ENCODE results near the gene ERVFRD-1. TPM values are rescaled to one million over a fixed set of nuclear protein-coding genes. Genes with fewer than 3 reads are reported as not detected.

The ERVFRD-1 gene
- total and polyA plus RNA-seq, 2 experiments from 2014 or later = 0.05 TPM; not detected in 1

DNA sequence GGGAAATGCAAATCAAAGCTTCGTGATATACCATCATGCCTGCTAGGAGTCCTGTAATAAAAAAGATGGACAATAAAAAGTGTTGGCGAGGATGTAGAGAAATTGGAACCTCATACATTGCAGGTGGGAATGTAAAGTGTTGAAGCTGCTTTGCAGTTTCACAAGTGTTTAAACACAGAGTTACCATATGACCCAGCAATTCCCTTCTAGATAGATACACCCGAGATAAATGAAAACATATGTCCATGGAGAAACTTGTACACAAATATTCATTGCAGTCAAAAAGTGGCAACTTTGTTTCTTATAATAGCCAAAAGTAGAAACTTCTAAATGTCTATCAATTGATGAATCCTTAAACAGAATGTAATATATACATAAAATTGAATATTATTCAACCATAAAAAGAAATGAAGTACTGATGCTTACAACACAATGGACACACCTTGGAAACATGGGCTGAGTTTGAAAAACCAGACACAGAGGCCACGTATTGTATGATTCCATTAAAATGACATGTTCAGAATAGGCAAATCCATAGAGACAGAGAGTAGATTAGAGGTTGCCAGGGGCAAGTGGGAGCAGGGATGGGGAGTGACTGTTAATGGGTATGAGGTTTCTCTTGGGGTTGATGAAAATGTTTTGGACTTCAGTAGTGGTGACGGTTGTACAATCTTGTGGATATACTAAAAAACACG is 20.8 kb upstream of the ERVFRD-1 start:
- in situ Hi-C loops (cut with MboI) = no loop called here
- TF ChIP-seq EZH2 (IDR thresholded peaks at IDR 0.05; ENCODE audit: insufficient read depth, poor library complexity, severe bottlenecking) (no peak), EZH2phosphoT487 (IDR thresholded peaks at IDR 0.05; ENCODE audit: insufficient read depth, low read depth) (no peak)
- no peaks in the 10 kb centered on the region for H3F3A ChIP-seq (ENCODE audit: insufficient read depth)
- H4K20me1 ChIP-seq (ENCODE audit: insufficient read depth) = 0 out of 2 replicates have a peak, but pooled peaks cover 5% of the 10 kb centered on the region
- H3K27me3 ChIP-seq (replicated peaks; ENCODE audit: insufficient read depth) = no peaks in the 10 kb centered on the region
- peaks cover 8% of the 10 kb centered on the region for H3K4me1 ChIP-seq (ENCODE audit: insufficient read depth)
- DNase-seq = peak; percentile 12
- peaks cover 17% of the 10 kb centered on the region; the same call in 1 of the 2 replicates for H3K36me3 ChIP-seq (ENCODE audit: low read depth)
- peaks cover 66% of the 10 kb centered on the region for H3K79me2 ChIP-seq (ENCODE audit: insufficient read depth)
- H2AFZ ChIP-seq = no peak overlapping the region
- H3K9me2 ChIP-seq (ENCODE audit: insufficient read depth) = 0 out of 2 replicates have a peak, but pooled peaks cover under 1% of the 10 kb centered on the region
- WGBS, 2 experiments (ENCODE audit: low coverage in 1 of 2, low lambda C conversion rate in 2 of 2, missing lambda C conversion rate in 2 of 2) = 74 to 76% methylated on average over 6 of the region's 6 CpGs
- no peak overlapping the region for H3K4me2 ChIP-seq (ENCODE audit: unreplicated experiment)
- no peak overlapping the region for H3K4me3 ChIP-seq
- H3K9ac ChIP-seq = no peak overlapping the region
- H3K9me3 ChIP-seq (ENCODE audit: low read depth) = no peaks in the 10 kb centered on the region
- H3K27ac ChIP-seq = no peak overlapping the region

DNA sequence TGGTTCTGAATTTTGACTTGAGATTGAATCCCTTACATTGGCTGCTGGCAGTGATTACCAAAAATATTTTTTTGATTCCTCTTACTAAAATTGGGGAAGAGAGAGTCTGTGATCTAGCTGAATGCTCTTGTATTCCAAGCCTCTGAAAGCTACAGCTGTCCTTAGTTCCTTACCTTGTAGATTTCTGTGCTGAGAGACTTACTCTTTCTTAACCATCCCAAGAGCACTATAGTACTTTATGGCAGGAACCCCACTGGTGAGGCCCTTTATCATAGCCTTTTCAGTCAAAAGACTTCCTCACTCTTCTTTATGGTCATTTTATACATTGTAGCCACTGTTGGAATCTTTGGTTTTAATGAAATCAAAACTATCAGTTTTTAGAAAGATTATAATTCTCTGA is 19.1 kb upstream of the ERVFRD-1 start:
- Histone ChIP-seq H3K27ac (no peak overlapping the region), H3K4me2 (ENCODE audit: unreplicated experiment) (no peak overlapping the region), H3K4me3 (no peak overlapping the region), H3K9me2 (ENCODE audit: insufficient read depth) (no peaks in the 10 kb centered on the region), H2AFZ (no peak overlapping the region), H3K36me3 (ENCODE audit: low read depth) (peaks cover 13% of the 10 kb centered on the region; the same call in 1 of the 2 replicates), H3K27me3 (replicated peaks; ENCODE audit: insufficient read depth) (no peaks in the 10 kb centered on the region), H3F3A (ENCODE audit: insufficient read depth) (no peaks in the 10 kb centered on the region), H3K79me2 (ENCODE audit: insufficient read depth) (peaks cover 83% of the 10 kb centered on the region), H3K9ac (no peak overlapping the region), H4K20me1 (ENCODE audit: insufficient read depth) (0 out of 2 replicates have a peak, but pooled peaks cover 5% of the 10 kb centered on the region), H3K9me3 (ENCODE audit: low read depth) (no peaks in the 10 kb centered on the region), H3K4me1 (ENCODE audit: insufficient read depth) (no peaks in the 10 kb centered on the region)
- TF ChIP-seq EZH2 (IDR thresholded peaks at IDR 0.05; ENCODE audit: insufficient read depth, poor library complexity, severe bottlenecking) (no peak), EZH2phosphoT487 (IDR thresholded peaks at IDR 0.05; ENCODE audit: insufficient read depth, low read depth) (no peak)
- no peak for DNase-seq
- in situ Hi-C loops (cut with MboI) = no loop called here

DNA sequence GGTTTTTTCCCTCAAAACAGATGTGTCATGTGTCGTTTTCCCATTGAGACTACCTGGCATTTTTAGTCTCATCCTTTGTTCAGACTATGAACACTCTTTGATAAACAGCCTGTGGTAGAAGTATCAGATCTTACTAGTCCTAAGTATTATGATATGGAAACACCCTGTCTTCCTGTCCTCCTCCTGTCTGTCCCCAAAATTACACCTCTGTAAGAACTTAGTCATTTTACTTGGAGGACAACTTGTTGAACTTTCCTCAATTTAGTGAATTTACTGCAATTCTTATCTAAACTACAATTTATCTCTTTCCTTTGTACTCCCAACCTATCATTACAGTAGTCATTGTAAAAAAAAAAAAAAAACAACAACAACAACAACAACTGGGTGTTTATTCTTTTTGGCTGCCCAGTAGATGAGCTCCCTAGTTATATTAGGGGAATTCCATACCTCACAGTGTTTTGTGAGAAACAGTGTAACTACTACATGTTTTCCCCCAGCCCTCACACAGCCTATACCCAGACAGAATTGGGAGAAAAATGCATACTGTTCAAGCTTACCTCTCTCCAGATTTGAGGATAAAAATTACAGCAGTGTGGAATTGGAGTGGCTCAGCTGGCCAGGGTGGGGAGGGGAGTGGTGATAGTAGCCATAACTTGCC is 18.5 kb upstream of the ERVFRD-1 start:
- in situ Hi-C loops (cut with MboI) = no loop called here
- Histone ChIP-seq H3K4me2 (ENCODE audit: unreplicated experiment) (no peak overlapping the region), H3K9ac (no peak overlapping the region), H3K4me3 (no peak overlapping the region), H3K36me3 (ENCODE audit: low read depth) (peaks cover 7% of the 10 kb centered on the region; the same call in 1 of the 2 replicates), H2AFZ (no peak overlapping the region), H3K4me1 (ENCODE audit: insufficient read depth) (no peaks in the 10 kb centered on the region), H3K27ac (no peak overlapping the region), H3K9me3 (ENCODE audit: low read depth) (no peaks in the 10 kb centered on the region), H4K20me1 (ENCODE audit: insufficient read depth) (0 out of 2 replicates have a peak, but pooled peaks cover 5% of the 10 kb centered on the region), H3F3A (ENCODE audit: insufficient read depth) (no peaks in the 10 kb centered on the region), H3K27me3 (replicated peaks; ENCODE audit: insufficient read depth) (no peaks in the 10 kb centered on the region), H3K9me2 (ENCODE audit: insufficient read depth) (no peaks in the 10 kb centered on the region), H3K79me2 (ENCODE audit: insufficient read depth) (peaks cover 89% of the 10 kb centered on the region)
- WGBS, 2 experiments (ENCODE audit: low coverage in 1 of 2, low lambda C conversion rate in 2 of 2, missing lambda C conversion rate in 2 of 2) = 0 to 8% methylated on average over 1 of the region's 1 CpG
- TF ChIP-seq EZH2 (IDR thresholded peaks at IDR 0.05; ENCODE audit: insufficient read depth, poor library complexity, severe bottlenecking) (no peak), EZH2phosphoT487 (IDR thresholded peaks at IDR 0.05; ENCODE audit: insufficient read depth, low read depth) (no peak)
- DNase-seq = no peak

DNA sequence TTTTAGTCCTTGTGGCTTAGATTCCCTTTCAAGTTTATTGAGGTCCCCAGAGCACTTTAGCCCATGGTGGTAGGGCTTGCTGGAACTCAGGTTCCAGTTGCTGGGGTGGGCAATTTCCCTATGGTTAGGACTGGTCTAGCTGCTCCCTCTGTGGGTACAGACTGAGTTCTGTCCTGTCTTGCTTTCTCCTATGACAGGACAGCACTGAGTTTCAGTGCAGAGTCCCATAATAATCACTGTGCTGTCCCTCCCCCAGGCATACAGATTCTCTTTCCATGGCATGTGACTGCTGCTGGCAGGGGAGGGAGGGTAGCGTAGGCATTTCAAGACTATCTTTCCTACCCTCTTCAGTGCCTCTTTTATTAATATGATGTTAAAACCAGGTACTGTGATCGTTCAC is 17.1 kb upstream of the ERVFRD-1 start:
- 100% methylated on average over 2 of the region's 2 CpGs for WGBS, 2 experiments (ENCODE audit: low coverage in 1 of 2, low lambda C conversion rate in 2 of 2, missing lambda C conversion rate in 2 of 2)
- no peaks in the 10 kb centered on the region for H3K9me2 ChIP-seq (ENCODE audit: insufficient read depth)
- no peak overlapping the region for H3K9ac ChIP-seq
- no peak overlapping the region for H2AFZ ChIP-seq
- DNase-seq = no peak
- H4K20me1 ChIP-seq (ENCODE audit: insufficient read depth) = 0 out of 2 replicates have a peak, but pooled peaks cover 8% of the 10 kb centered on the region
- H3K27ac ChIP-seq = no peak overlapping the region
- H3K4me3 ChIP-seq = no peak overlapping the region
- TF ChIP-seq EZH2 (IDR thresholded peaks at IDR 0.05; ENCODE audit: insufficient read depth, poor library complexity, severe bottlenecking) (no peak), EZH2phosphoT487 (IDR thresholded peaks at IDR 0.05; ENCODE audit: insufficient read depth, low read depth) (no peak)
- H3K9me3 ChIP-seq (ENCODE audit: low read depth) = no peaks in the 10 kb centered on the region
- in situ Hi-C loops (cut with MboI) = no loop called here
- no peaks in the 10 kb centered on the region for H3K27me3 ChIP-seq (replicated peaks; ENCODE audit: insufficient read depth)
- no peaks in the 10 kb centered on the region for H3F3A ChIP-seq (ENCODE audit: insufficient read depth)
- no peaks in the 10 kb centered on the region for H3K4me1 ChIP-seq (ENCODE audit: insufficient read depth)
- H3K36me3 ChIP-seq (ENCODE audit: low read depth) = no peaks in the 10 kb centered on the region
- H3K4me2 ChIP-seq (ENCODE audit: unreplicated experiment) = no peak overlapping the region
- H3K79me2 ChIP-seq (ENCODE audit: insufficient read depth) = peaks cover 100% of the 10 kb centered on the region

Measured in GM23248 (cell line).